OCI-LY1 (cell line): ENCODE results near the gene NREP.

ENCODE experiments used
- CTCF ChIP-seq: fragments of 200-600 bp; sonication (generic), shearing (Covaris generic); IDR thresholded peaks from 2 replicates; pipeline ENCODE4 v1.5.1; 2017; ENCODE audit warnings: mild to moderate bottlenecking, antibody characterized with exemption, low read length, moderate library complexity, mixed read lengths
- EZH2 ChIP-seq: fragments of 200-600 bp; sonication (generic), shearing (Covaris generic); IDR thresholded peaks from 2 replicates; pipeline ENCODE4 v1.8.0; 2017; ENCODE audit warnings: borderline replicate concordance, mixed run types, mild to moderate bottlenecking, antibody characterized with exemption, low read length, moderate library complexity, mixed read lengths

GRCh38 chr5:111753884-111754589 lies 3.0 kb downstream of the NREP start:
- TF ChIP-seq CTCF (no peak), EZH2 (no peak)
